ACHN (cell line): ENCODE measurements around the gene INO80B.

Source experiments
- DNase-seq: peaks from one replicate; pipeline ENCODE4 v3.0.0-alpha.2; 2015
- in situ Hi-C: cut with HindIII; loops from 2 replicates; pipeline ENCODE4 v1.10.0; 2017; ENCODE audit warnings: low sequenced_read_pairs, low pct_ligation_motif_present, low pct_unique_long_range_greater_than_20kb

The INO80B gene

DNA sequence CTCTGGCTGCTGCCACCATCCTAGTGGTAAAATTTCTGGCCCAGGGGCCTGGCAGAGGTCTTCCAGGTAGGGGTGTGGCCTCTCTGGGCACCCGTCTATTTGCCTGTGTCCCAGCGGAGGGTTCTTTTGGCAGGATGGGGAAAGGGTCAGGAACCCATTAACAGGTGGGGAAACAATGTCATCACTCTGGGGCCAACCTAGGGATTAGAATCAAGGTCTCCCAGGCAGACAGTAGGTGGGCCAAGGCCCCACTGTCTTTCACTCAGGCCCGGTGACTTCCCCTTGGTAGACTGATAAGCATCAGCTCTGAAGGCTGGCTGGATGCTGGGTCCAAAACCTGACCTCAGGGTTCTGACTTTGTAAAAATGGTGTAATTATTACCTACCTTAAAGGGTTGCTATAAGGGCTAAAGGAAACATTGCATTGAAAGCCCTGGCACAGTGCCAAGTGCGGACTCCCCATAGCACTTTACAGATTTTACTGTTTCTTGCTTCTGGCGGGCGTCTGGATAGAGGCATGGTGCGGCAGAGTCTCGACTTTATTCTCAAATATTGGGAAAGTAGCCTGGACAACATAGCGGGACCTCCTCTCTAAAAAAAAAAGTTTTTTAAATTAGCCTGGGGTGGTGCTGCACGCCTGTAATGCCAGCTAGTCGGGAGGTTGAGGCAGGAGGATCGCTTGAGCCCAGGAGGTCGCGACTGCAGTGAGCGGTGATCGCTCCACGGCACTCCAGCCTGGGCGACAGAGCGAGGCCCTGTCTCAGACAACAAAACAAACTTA is 42.3 kb downstream of the INO80B start:
- in situ Hi-C loops, result no loop called here
- no peak for DNase-seq

DNA sequence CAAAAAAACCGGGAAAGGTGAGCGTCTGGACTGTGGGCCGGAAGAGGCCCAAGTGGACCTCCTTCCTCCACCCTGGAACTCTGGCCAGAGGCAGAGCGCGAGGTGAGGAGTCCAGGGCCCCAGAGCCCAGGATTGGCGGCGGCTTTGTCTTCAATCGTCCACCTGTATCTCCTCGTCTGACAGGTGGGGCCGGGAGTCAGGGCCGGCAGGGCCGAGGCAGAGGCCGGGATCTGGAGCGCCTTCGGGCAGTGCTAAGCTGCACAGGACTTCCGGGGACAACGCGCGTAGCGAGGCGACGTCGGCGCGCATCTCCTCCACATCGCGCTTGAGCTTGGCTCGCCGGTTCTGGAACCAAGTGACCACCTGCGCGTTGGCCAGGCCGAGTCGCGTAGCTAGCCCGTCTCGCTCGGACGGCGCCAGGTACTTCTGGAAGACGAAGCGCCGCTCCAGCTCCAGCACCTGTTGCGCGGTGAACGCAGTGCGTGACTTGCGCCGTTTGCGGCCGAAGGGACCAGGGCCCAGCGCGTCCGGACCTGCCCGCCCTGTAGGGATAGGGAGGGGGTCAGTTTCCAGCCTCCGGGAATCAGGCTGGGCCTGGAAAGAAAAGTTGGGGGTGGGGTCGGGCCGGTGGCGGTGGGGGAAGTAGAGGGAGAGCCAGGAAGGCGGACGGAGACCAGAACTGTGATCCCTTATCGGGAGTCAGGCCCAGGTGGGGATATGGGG is 43.1 kb downstream of the INO80B start:
- DNase-seq, result no peak
- in situ Hi-C loops, result no loop called here

DNA sequence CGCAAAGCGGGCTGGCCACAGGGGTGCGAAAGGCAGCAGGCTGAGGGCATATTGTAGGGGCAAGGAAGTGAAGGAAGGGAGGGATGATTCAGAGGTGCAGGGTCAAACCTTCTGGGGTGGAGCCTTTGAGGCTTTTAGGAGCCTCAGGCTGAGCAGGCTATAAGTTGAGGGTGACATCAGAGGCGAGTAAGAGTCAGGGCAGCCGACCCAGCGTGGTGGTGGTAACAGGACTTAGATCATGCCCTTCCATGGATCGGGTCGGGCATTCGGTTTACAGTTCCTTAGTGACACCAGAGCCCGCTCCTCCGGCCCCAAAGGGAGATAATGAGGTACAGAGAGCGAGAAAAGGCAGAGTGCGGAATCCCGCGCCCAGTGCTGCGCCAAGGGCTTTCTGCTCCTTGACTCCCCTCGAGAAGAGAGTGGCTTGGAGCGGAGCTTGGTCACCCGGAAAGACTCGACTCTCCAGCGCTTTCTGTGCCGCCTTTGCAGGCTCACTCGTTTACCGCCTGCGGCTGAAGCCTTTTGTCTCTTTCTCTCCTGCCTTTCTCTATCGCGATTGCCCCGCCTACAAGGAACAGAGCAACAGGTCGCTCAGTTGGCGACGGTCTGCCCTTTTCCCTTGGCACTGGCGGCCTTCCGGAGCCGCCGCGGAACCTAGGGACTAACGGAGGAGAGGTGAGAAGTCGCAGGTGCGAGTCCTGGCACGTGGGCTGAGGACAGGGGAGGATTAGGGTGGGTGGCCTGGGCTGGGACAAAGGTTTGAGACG is 43.8 kb downstream of the INO80B start:
- no peak for DNase-seq
- in situ Hi-C loops, result no loop called here

DNA sequence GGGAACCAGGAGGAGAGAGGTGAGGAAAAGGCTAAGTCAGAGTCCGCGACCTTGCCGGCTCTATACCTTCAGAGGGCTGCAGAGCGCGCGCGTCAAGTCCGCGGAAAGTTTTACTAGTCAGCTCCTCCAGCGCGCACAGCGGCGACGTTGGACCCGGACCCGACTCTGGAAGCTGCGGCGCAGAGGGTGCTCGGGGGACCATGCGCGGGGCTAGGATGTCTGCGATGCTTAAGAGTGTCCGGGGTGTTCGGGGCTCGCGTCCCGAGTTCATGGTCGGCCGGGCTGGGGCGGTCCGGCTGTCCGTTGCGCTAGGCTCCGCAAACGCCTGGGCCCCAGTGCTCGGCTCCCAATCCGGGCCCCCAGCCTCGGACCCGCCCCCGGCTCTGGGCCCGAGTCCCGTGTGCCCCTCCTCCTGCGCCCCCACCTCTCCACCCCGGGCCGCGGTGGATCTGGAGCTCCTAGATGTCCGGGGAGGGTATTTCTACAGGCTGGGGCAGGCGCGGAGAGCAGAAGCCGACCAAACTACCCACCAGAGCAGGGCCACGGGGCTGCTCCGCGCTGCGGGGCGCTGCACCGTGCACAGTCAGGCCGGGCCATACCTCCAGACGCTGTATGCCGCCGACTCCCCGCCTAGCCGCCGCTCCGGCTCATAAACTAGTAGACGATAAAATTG is 44.5 kb downstream of the INO80B start, which contains the start of gene LBX2:
Gene LBX2 (minus strand): TSS at position 337 of the 673 bp plus-strand sequence. CDS start 66 bp downstream, at position 271.
- DNase-seq, result no peak
- in situ Hi-C loops, result no loop called here

DNA sequence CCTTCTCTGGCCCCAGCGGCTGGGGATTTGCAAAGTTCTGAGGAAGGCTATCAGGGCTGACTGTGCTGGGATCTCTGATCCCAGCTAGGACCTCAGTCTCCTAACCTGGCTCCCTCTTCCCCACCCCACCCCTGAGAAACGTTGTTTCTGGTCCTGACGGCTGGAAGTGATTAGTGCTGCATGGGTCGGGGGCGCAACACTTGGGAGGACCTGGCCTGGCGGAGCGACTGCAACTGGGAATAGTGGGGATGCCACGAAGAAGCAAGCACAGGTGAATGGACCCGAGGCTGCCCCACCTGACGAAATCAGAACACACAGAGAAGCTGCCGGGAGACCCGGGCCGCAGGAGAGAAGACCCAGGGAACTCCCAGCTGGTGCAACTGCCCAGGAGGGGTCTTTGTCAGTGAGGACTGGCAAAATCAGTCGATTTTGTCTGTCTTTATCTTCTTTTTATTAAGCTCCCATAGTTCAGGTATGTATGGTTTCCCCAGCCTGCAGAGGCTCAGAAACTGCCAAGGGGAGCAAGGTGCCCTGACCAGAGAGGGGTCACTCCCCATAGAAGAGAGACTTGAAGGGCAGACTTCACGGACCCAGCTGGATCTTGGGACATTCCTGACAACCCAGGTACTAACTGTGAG is 45.2 kb downstream of the INO80B start:
- DNase-seq, result no peak
- in situ Hi-C loops, result no loop called here

DNA sequence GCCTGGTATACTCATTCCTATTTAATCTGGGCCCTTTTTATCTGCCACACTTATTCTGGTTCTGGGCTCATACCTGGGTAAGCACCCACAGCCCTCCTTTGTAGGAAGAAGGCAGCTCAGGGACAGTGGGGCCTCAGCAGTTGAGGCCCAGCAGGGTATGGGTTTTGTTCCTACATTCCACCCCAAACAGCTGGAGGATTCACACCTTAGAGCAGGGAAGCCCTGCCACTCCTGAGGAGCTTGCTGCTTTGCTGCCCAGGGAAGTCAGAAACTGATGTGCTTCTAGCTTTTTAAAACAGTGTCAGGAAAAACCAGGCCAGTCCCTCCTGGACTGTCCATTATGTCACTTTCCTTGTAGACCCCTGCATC is 45.7 kb downstream of the INO80B start:
- in situ Hi-C loops, result no loop called here
- DNase-seq, result no peak

DNA sequence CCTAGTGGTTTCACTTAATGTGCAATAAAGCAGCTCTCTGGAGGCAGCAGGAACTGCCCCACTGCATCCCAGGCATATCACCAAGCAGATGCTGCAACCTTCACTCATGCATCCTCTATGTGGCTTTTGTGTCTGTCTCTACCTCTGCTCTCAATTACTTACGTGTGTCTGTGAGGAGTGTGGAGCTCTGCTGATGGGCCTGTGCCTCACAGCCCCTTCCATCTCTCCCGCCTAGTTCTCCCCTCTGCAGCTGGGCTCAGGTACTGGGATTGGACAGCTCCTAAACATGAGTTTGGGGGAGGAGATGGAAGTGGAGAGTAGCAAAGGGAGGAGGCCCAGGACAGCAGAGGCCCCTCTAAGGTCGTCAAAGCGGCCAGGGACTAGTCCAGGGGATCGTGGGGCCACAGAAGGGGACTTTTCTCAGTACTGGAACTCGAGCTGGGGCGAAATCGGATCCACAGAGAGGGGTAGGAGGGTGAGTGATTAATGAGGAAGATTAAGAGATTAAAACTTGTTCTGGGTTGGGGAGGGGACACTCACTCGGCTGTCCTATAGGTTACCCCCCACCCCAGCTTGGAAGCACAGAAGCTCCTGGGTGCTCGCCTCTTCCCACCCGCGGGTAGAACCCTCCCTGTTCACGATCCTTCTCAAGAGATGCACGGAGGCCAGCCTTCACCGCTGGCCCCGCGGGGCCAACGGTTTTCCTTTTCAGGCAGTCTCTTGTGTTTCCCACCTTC is 46.6 kb downstream of the INO80B start:
- in situ Hi-C loops, result no loop called here

DNA sequence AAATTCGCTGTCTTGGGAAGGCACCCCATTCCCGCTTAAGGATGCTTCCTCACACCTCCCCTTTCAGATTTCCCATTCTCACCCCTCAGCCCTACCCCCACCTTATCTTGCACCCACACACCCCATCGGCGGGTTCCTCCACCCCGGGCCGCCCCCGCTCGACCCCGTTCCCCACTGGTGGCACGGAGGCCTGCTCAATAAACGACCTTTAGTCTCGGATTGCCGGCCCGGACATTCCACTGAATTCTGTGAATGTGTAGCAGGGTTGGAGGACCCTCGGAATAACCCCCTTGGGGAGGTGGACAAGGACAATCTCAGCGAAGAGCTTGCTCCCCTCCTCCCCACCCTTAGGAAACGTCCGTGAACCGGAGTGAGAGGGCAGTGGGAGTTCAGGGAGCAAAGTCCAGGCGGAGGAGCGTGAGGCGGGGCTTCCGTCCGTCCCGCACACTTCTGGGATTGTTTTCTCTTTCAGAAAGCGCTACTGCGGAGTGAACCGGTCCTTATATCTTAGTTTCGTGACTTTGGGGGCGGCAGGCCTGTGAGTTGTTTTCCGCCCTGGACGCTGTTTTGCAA is 47.3 kb downstream of the INO80B start:
- DNase-seq, result peak; percentile 56
- in situ Hi-C loops, result no loop called here

More for the DNA sequence above, 46.6 kb downstream of the INO80B start:
- no peak for DNase-seq

DNA sequence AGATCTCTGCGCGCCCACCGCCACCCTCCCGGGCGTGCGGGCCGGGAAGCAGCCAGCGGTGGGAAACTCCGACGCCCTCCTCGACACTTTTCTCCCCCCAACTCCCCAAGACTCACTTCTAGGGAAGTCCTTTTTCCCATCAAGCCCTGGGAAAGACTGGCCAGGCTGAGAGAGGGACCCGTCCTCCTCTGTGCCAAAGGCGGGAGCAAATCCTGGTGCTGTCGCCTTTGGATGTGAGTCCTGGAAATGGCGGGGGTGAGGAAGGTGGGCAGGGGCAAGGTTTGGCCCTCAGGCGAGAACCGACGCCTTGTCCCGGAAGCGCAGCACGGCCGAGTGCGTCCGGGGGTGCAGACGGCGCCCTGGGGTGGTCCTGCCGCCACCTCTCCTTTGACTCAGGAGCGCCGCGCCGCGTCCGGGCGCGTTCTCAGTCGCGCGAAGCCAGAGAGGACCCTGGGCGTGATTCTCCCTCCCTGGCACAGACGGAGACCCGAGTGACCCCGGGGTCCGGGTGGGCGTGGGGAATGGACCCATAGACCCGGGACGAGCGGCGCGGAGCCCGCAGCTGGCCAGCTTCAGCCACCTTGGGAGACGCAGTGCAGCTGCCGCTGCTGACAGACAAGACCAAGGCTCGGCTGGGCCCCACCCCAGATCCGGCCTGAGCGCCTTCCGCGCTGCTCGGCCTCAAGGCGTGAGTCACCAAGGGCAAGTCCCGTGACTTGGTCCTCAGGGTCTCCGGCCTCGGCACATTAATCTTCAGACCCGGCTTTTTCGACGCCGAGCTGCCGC is 48.0 kb downstream of the INO80B start:
- in situ Hi-C loops, result no loop called here
- peak; percentile 81 for DNase-seq

DNA sequence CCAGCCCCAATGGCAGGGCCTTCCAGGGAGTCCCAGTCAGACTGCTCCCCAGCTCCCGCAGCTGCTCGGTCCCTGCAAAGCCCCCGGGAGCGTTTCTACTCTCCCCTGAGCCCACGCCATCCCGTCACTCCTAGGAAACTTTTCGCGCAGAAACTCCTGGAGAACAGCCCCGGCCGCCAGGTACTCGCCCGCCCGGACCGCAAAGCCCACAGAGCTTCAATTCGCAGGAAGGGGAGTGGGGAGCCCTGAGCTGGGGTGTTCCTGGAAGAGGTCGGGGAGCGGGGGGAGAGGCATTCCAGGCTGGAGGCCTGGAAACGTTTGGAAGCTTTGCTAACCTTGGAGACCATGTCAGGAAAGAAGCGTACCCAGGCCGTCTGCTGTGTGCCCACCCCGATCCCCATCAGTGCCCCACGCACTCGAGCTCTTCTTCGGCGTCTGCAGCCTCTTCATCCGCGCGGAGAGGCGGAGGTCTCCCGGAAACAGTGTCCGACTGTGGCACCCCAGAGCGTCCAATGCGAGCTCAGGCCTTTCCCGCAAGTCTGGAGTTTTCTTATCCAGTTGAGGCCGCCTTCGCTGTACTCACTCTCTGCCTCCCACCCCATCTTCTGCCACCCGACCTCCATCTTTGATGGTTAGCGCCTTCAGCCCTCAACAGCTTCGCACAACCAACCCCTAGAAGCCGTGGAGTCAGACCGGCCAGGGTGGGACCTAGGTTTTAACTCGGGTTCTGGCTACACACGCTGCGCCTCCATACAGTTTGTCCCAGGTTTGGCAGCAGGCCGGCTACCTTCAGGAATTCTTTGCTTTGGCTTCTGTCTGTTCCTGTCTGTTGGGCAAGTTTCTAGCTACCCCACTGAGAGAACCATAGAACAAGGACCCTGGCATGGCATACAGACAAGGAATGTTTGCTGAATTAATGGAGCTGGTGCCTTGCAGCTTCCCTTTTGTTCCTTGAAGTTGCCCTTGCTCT is 48.9 kb downstream of the INO80B start:
- in situ Hi-C loops, result no loop called here
- no peak for DNase-seq

DNA sequence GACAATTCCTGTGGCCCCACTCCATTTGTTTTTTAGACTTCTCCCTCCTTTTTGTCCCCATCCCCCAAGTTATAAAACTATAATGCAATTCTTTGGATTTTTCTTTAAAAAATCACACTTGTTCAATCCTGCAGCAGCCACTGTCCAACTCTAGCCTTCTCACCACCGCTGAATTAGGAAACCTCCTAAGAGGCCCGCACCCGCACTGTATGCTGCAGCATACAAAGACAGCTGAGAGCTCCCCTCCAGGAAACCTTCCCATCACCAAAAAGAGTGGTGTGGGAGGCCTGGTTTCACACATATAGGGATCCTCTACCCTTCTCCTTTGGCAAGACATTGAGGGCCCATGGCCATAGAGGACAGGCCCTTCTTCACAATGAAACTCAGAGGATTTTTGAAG is 49.7 kb downstream of the INO80B start:
- in situ Hi-C loops, result no loop called here
- no peak for DNase-seq

DNA sequence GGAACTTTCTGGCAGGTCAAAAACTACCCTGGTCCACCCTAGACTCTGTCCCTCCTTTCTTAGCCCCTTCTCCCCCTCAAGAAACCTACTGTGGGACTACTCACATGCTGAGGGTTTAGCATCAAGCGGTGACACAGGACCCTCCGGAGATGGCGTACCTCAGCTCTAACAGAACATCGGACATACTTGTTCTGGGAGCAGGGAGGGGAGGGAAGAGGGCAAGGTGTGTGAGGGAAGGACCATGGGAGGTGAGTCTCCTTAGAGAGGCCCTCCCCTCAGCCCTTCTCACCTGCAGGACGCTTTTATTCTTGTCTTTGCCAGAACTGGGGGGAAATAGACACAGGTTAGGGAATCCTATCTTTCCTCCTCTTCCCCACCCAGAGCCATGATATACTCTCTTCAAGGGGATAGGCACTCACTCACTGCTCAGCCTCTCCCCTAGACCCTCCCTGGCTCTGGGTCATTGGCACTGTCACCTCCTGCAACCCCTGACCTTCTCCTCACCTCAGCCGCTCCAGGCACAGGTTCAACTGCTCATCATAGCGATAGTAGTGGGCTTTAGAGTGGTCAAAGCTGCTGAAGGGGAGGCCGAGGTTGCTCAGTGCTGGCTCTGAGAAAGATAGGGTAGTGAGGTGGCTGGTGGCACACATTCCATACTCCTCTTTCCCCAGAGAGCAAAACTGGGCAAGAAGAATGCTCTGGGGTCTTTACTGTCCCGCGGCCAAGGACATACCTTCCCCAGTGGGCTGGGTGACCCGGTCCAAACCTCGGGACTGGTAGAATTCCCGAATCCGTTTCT is 50.8 kb downstream of the INO80B start:
- DNase-seq, result no peak
- in situ Hi-C loops, result no loop called here

DNA sequence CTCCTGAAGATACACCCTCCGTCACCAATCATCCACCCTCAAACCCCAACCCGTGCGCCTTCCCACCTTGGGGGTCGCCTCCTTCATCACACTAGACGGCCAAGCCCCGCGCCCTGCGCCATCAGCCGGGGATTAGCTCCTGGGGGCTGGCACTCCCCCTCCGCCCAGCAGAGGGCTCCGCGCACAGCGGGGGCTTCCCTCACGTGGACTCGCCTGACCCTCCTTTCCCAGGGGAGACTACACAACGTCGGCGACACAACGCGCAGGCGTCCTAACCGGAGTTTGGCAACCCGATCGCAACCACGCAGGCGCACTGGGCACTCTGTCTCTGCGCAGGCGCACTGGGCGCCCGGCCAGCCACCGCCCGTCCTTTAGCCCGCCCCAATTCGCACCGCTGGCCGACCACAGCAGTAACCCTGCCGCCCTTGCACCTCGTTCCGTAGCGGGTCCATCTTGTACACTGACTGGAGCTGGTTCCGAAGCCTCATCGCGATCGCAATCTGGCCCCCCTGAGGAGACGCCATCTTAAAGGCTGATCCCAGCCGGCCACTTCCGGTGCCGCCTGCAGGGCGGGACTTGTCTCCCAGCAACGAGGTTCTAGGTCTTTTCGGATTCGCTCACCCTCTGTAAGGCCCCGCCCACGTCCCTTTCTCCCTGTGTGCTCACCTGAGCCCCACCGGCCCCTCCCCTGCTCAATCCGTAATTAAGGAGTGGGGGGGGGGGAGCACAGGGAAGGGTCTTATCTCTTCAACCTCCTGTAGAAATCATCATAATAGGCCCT is 52.4 kb downstream of the INO80B start, which contains the start of gene PCGF1:
Gene PCGF1 (minus strand): TSS at position 551 of the 781 bp plus-strand sequence. CDS start 27 bp downstream, at position 524.
- peak; percentile 99 for DNase-seq
- in situ Hi-C loops, result no loop called here
